ENCODE data around the gene RUSC1. TPM values are rescaled to one million over a fixed set of nuclear protein-coding genes. Genes with fewer than 3 reads are reported as not detected.

Gene RUSC1
- total and polyA plus RNA-seq, 12 donors = 9.8 to 111 (median 27.3) TPM

- DNase-seq = peak; percentile 60 to 81 (median 68)
- Histone ChIP-seq H3K27me3 (no peaks in the 10 kb centered on the region), H3K4me1 (replicated peaks in 1 of 2) (peaks cover 26 to 39% of the 10 kb centered on the region in 2 donors), H3K27ac (peak overlapping the region in 4 of 5 donors; percentile 77 to 97 (median 95)), H3K4me3 (peak overlapping the region; percentile 20 to 80 (median 70)), H3K9me3 (replicated peaks in 1 of 3) (no peaks in the 10 kb centered on the region), H3K36me3 (replicated peaks in 1 of 2) (peaks cover 0 to 28% of the 10 kb centered on the region in 2 donors)
- TF ChIP-seq POLR2A (IDR thresholded peaks at IDR 0.05) (no peak), CTCF (IDR thresholded peaks at IDR 0.05) (peak; percentile 16 to 54 (median 44))
- intact Hi-C loops (cut with DNase I) = loop anchor here (5.0 kb wide), 2 partner anchors 48 to 73 kb away; partner anchors contain the start of gene HCN3 (in 1 of the 2)
- 5 to 10% (median 7%) methylated on average over 32 to 59 of the region's 59 CpGs for WGBS, 4 donors
These were observed 4.3 kb downstream of the RUSC1 start for GRCh38 chr1:155324717-155325602.

- peak overlapping the region in 1 of 4 donors; percentile 78 for H3K4me3 ChIP-seq
- WGBS, 4 donors = 53 to 74% (median 55%) methylated on average over 6 of the region's 6 CpGs
- peak overlapping the region in 2 of 5 donors; percentile 96 to 97 for H3K27ac ChIP-seq
These were observed 4.9 kb downstream of the RUSC1 start for GRCh38 chr1:155325603-155325893.

GRCh38 chr1:155326020-155326526 lies 5.4 kb downstream of the RUSC1 start:
- no peaks in the 10 kb centered on the region for H3K9me3 ChIP-seq (replicated peaks in 1 of 3)
- peaks cover 25 to 29% of the 10 kb centered on the region in 2 donors for H3K4me1 ChIP-seq (replicated peaks in 1 of 2)
- TF ChIP-seq POLR2A (IDR thresholded peaks at IDR 0.05) (no peak), CTCF (IDR thresholded peaks at IDR 0.05) (no peak)
- intact Hi-C loops (cut with DNase I) = no loop called here
- peak in 1 of 7 donors; percentile 15 for DNase-seq
- H3K27me3 ChIP-seq = no peaks in the 10 kb centered on the region
- H3K27ac ChIP-seq = no peak overlapping the region
- peaks cover 0 to 39% of the 10 kb centered on the region in 2 donors for H3K36me3 ChIP-seq (replicated peaks in 1 of 2)
- 78 to 89% (median 86%) methylated on average over 6 of the region's 6 CpGs for WGBS, 4 donors
- no peak overlapping the region for H3K4me3 ChIP-seq

More at GRCh38 chr1:155325603-155325893, 4.9 kb downstream of the RUSC1 start:
- DNase-seq = peak in 1 of 7 donors; percentile 33
- peaks cover 0 to 34% of the 10 kb centered on the region in 2 donors for H3K36me3 ChIP-seq (replicated peaks in 1 of 2)
- H3K9me3 ChIP-seq (replicated peaks in 1 of 3) = no peaks in the 10 kb centered on the region
- H3K4me1 ChIP-seq (replicated peaks in 1 of 2) = peaks cover 26 to 34% of the 10 kb centered on the region in 2 donors
- intact Hi-C loops (cut with DNase I) = no loop called here
- H3K27me3 ChIP-seq = no peaks in the 10 kb centered on the region
- TF ChIP-seq CTCF (IDR thresholded peaks at IDR 0.05) (no peak), POLR2A (IDR thresholded peaks at IDR 0.05) (no peak)

GRCh38 chr1:155326631-155327037 lies 5.9 kb downstream of the RUSC1 start:
- intact Hi-C loops (cut with DNase I) = no loop called here
- Histone ChIP-seq H3K9me3 (replicated peaks in 1 of 3) (no peaks in the 10 kb centered on the region), H3K27me3 (no peaks in the 10 kb centered on the region), H3K27ac (no peak overlapping the region), H3K36me3 (replicated peaks in 1 of 2) (peaks cover 0 to 45% of the 10 kb centered on the region in 2 donors), H3K4me1 (replicated peaks in 1 of 2) (peaks cover 20 to 24% of the 10 kb centered on the region in 2 donors), H3K4me3 (no peak overlapping the region)
- WGBS, 4 donors = 78 to 95% (median 91%) methylated on average over 4 to 7 of the region's 7 CpGs
- DNase-seq = peak in 1 of 7 donors; percentile 19
- TF ChIP-seq POLR2A (IDR thresholded peaks at IDR 0.05) = no peak
- TF ChIP-seq CTCF (IDR thresholded peaks at IDR 0.05) = no peak

Data from adrenal gland (tissue), 12 donors.